ENCODE data around the gene KCNQ5. TPM values are rescaled to one million over a fixed set of nuclear protein-coding genes. Genes with fewer than 3 reads are reported as not detected.

KCNQ5 gene
- total RNA-seq, 4 donors from 2014 or later, result 0.30 to 0.57 (median 0.42) TPM; not detected in 1

DNA sequence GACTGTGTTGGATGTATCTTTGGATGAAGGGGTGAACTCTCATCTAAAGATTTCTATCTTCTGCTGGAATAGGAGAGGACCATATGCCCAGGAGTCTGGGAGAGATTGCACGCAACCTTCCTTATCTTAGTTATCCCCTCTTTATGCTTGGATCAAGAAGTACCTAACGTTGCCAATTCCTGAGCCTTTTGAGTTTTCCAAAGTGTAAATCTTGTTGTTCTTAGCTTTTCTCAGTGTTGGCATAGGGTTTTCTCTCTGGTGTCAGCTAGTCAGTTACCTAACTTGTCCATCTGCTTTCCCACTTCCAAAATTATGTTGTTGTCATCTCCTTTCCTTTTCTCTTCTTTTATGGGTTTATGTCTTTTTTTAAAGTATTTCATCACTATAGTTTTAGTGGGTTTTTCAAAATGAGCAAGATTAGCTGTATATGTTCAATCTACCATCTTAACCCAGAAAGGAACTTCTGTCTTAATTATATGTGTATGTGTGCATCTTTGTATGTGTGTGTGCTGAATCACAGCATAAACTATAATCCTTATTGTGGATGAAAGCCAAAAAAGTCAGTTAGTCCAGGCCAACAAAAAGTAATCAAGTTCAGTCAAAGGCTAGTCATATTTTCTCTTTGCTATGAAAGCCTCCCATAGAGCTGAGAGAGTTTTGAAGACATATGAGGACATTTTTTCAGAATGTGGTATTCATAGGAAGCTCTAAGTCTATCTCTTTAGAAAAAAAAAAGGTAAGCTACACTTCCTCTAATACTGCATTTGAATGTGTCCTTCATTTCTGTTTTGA is 531.3 kb downstream of the KCNQ5 start:
- no peak for DNase-seq (ENCODE audit: low spot score in 2 of 2)
- H3K27me3 ChIP-seq, result no peaks in the 10 kb centered on the region
- no peaks in the 10 kb centered on the region for H3K36me3 ChIP-seq
- no peak overlapping the region for H3K4me3 ChIP-seq
- TF ChIP-seq EP300 (IDR thresholded peaks at IDR 0.05), result no peak
- TF ChIP-seq, protein P1, sequence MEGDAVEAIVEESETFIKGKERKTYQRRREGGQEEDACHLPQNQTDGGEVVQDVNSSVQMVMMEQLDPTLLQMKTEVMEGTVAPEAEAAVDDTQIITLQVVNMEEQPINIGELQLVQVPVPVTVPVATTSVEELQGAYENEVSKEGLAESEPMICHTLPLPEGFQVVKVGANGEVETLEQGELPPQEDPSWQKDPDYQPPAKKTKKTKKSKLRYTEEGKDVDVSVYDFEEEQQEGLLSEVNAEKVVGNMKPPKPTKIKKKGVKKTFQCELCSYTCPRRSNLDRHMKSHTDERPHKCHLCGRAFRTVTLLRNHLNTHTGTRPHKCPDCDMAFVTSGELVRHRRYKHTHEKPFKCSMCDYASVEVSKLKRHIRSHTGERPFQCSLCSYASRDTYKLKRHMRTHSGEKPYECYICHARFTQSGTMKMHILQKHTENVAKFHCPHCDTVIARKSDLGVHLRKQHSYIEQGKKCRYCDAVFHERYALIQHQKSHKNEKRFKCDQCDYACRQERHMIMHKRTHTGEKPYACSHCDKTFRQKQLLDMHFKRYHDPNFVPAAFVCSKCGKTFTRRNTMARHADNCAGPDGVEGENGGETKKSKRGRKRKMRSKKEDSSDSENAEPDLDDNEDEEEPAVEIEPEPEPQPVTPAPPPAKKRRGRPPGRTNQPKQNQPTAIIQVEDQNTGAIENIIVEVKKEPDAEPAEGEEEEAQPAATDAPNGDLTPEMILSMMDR (IDR thresholded peaks at IDR 0.05), result no peak
- no peak for TF ChIP-seq POLR2AphosphoS5 (IDR thresholded peaks at IDR 0.05)
- no peak for TF ChIP-seq POLR2A (IDR thresholded peaks at IDR 0.05)
- H3K27ac ChIP-seq, result no peak overlapping the region
- H3K4me1 ChIP-seq, result no peaks in the 10 kb centered on the region
- no peaks in the 10 kb centered on the region for H3K9me3 ChIP-seq
- 39% methylated on average over 2 of the region's 2 CpGs for WGBS

- H3K27me3 ChIP-seq, result no peaks in the 10 kb centered on the region
- H3K4me3 ChIP-seq, result no peak overlapping the region
- no peaks in the 10 kb centered on the region for H3K9me3 ChIP-seq
- H3K36me3 ChIP-seq, result no peaks in the 10 kb centered on the region
- WGBS, result 95% methylated on average over 39 of the region's 41 CpGs
- no peaks in the 10 kb centered on the region for H3K4me1 ChIP-seq
- no peak for DNase-seq (ENCODE audit: low spot score in 2 of 2)
- H3K27ac ChIP-seq, result no peak overlapping the region
- TF ChIP-seq, protein P1 (IDR thresholded peaks at IDR 0.05), result no peak
- TF ChIP-seq POLR2AphosphoS5 (IDR thresholded peaks at IDR 0.05), result no peak
- TF ChIP-seq EP300 (IDR thresholded peaks at IDR 0.05), result no peak
- TF ChIP-seq POLR2A (IDR thresholded peaks at IDR 0.05), result no peak
These were observed 535.2 kb downstream of the KCNQ5 start for GRCh38 chr6:73156793-73157767.

DNA sequence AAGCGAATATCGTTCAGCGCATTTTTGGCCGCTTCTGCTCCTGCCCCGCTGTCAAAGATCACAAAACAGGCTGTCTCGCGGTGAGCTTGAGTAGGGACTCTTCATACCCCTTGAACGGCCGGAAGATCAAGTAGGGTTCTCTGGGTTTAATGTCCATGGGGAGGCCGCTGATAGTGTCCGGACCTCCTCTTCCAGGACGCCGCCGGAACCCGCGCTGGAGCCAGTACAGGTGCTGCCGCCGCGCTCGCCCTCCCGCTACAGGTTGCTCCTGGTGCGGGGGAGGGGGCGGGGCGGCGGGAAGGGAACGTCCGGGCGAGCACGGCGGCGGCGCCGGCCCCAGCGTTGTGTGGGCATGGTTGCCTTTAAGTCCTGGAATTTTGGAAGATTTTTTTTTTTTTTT is 536.0 kb downstream of the KCNQ5 start:
- Histone ChIP-seq H3K4me3 (no peak overlapping the region), H3K36me3 (no peaks in the 10 kb centered on the region), H3K4me1 (no peaks in the 10 kb centered on the region), H3K27me3 (no peaks in the 10 kb centered on the region), H3K9me3 (no peaks in the 10 kb centered on the region), H3K27ac (no peak overlapping the region)
- 94% methylated on average over 16 of the region's 34 CpGs for WGBS
- no peak for TF ChIP-seq POLR2A (IDR thresholded peaks at IDR 0.05)
- TF ChIP-seq, protein P1 (IDR thresholded peaks at IDR 0.05), result no peak
- no peak for TF ChIP-seq EP300 (IDR thresholded peaks at IDR 0.05)
- TF ChIP-seq POLR2AphosphoS5 (IDR thresholded peaks at IDR 0.05), result no peak
- no peak for DNase-seq (ENCODE audit: low spot score in 2 of 2)

- WGBS, result 63% methylated on average over 4 of the region's 4 CpGs
- Histone ChIP-seq H3K9me3 (no peaks in the 10 kb centered on the region), H3K36me3 (no peaks in the 10 kb centered on the region), H3K4me3 (no peak overlapping the region), H3K4me1 (no peaks in the 10 kb centered on the region), H3K27me3 (no peaks in the 10 kb centered on the region), H3K27ac (no peak overlapping the region)
- no peak for DNase-seq (ENCODE audit: low spot score in 2 of 2)
- TF ChIP-seq POLR2A (IDR thresholded peaks at IDR 0.05) (no peak), POLR2AphosphoS5 (IDR thresholded peaks at IDR 0.05) (no peak), EP300 (IDR thresholded peaks at IDR 0.05) (no peak)
- TF ChIP-seq, protein P1 (IDR thresholded peaks at IDR 0.05), result no peak
These were observed 547.2 kb downstream of the KCNQ5 start for GRCh38 chr6:73169111-73169510.

DNA sequence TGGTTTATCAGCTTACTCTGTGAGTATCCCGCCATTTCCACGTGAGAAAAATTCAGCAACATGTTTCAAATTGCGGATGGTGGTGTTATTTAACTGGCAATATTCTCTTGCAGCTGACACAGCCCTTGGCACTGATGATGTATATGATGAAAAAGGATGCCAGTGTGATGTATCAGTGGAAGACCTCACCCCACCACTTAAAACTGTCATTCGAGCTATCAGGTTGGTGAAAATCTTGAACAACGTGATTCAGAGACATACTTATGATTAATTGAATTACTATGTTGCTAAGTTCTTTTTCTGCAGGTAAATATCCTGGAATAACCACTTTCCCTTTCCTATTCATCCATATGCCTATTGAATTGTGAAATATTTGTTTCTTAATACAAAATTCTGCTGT is 547.8 kb downstream of the KCNQ5 start:
- no peak for DNase-seq (ENCODE audit: low spot score in 2 of 2)
- WGBS, result 79% methylated on average over 5 of the region's 5 CpGs
- Histone ChIP-seq H3K36me3 (no peaks in the 10 kb centered on the region), H3K27ac (no peak overlapping the region), H3K9me3 (no peaks in the 10 kb centered on the region), H3K4me1 (no peaks in the 10 kb centered on the region), H3K4me3 (no peak overlapping the region), H3K27me3 (no peaks in the 10 kb centered on the region)
- TF ChIP-seq, protein P1 (IDR thresholded peaks at IDR 0.05), result no peak
- TF ChIP-seq POLR2AphosphoS5 (IDR thresholded peaks at IDR 0.05), result no peak
- no peak for TF ChIP-seq POLR2A (IDR thresholded peaks at IDR 0.05)
- TF ChIP-seq EP300 (IDR thresholded peaks at IDR 0.05), result no peak

Data from suprapubic skin (tissue), 4 donors.